ENCODE measurements around the gene CPM.

The CPM gene

GRCh38 chr12:68838046-68838886 lies 94.7 kb downstream of the CPM start:
- TF ChIP-seq CTCF (IDR thresholded peaks at IDR 0.05; ENCODE audit: insufficient read depth, low read length, poor library complexity, severe bottlenecking): no peak
- H3K79me2 ChIP-seq (ENCODE audit: insufficient read depth, low read length): peaks cover 15% of the 10 kb centered on the region
- no peaks in the 10 kb centered on the region for H3K27me3 ChIP-seq (ENCODE audit: low read length)
- H3K36me3 ChIP-seq (ENCODE audit: low read length): peaks cover 76% of the 10 kb centered on the region
- H3F3A ChIP-seq (ENCODE audit: insufficient read depth): peaks cover 30% of the 10 kb centered on the region
- H3K27ac ChIP-seq (ENCODE audit: low read depth, low read length): no peak overlapping the region
- H4K20me1 ChIP-seq (ENCODE audit: low read depth, low read length): 0 out of 2 replicates have a peak, but pooled peaks cover 14% of the 10 kb centered on the region
- H2AFZ ChIP-seq (ENCODE audit: low read depth, low read length, severe bottlenecking): no peak overlapping the region
- no peak overlapping the region for H3K4me2 ChIP-seq (ENCODE audit: low read depth, low read length, poor library complexity, severe bottlenecking)
- no peak overlapping the region for H3K4me3 ChIP-seq (ENCODE audit: insufficient read depth, low read length, poor library complexity, severe bottlenecking)
- H3K9ac ChIP-seq (ENCODE audit: low read length): no peak overlapping the region
- H3K9me2 ChIP-seq (replicated peaks; ENCODE audit: insufficient read depth, low read length): no peaks in the 10 kb centered on the region
- no peaks in the 10 kb centered on the region for H3K9me3 ChIP-seq (ENCODE audit: insufficient read depth, low read length)

GRCh38 chr12:68837215-68837614 lies 95.8 kb downstream of the CPM start:
- Histone ChIP-seq H2AFZ (ENCODE audit: low read depth, low read length, severe bottlenecking) (no peak overlapping the region), H3K27ac (ENCODE audit: low read depth, low read length) (no peak overlapping the region), H3K9me3 (ENCODE audit: insufficient read depth, low read length) (no peaks in the 10 kb centered on the region), H3K36me3 (ENCODE audit: low read length) (peaks cover 70% of the 10 kb centered on the region), H3K27me3 (ENCODE audit: low read length) (no peaks in the 10 kb centered on the region), H3K4me2 (ENCODE audit: low read depth, low read length, poor library complexity, severe bottlenecking) (no peak overlapping the region), H3K79me2 (ENCODE audit: insufficient read depth, low read length) (peaks cover 15% of the 10 kb centered on the region), H3K9me2 (replicated peaks; ENCODE audit: insufficient read depth, low read length) (no peaks in the 10 kb centered on the region), H3K9ac (ENCODE audit: low read length) (no peak overlapping the region), H3F3A (ENCODE audit: insufficient read depth) (peaks cover 23% of the 10 kb centered on the region), H3K4me3 (ENCODE audit: insufficient read depth, low read length, poor library complexity, severe bottlenecking) (no peak overlapping the region), H4K20me1 (ENCODE audit: low read depth, low read length) (0 out of 2 replicates have a peak, but pooled peaks cover 11% of the 10 kb centered on the region)
- TF ChIP-seq EZH2phosphoT487 (conservative IDR thresholded peaks at IDR 0.05; ENCODE audit: low read length): no peak
- no peak for TF ChIP-seq CTCF (IDR thresholded peaks at IDR 0.05; ENCODE audit: insufficient read depth, low read length, poor library complexity, severe bottlenecking)

- peaks cover 21% of the 10 kb centered on the region for H3K79me2 ChIP-seq (ENCODE audit: insufficient read depth, low read length)
- peaks cover 13% of the 10 kb centered on the region for H3F3A ChIP-seq (ENCODE audit: insufficient read depth)
- no peaks in the 10 kb centered on the region for H3K9me2 ChIP-seq (replicated peaks; ENCODE audit: insufficient read depth, low read length)
- H3K9ac ChIP-seq (ENCODE audit: low read length): no peak overlapping the region
- H3K27ac ChIP-seq (ENCODE audit: low read depth, low read length): no peak overlapping the region
- no peak for TF ChIP-seq CTCF (IDR thresholded peaks at IDR 0.05; ENCODE audit: insufficient read depth, low read length, poor library complexity, severe bottlenecking)
- H3K36me3 ChIP-seq (ENCODE audit: low read length): peaks cover 75% of the 10 kb centered on the region
- no peak overlapping the region for H3K4me3 ChIP-seq (ENCODE audit: insufficient read depth, low read length, poor library complexity, severe bottlenecking)
- H3K27me3 ChIP-seq (ENCODE audit: low read length): no peaks in the 10 kb centered on the region
- H2AFZ ChIP-seq (ENCODE audit: low read depth, low read length, severe bottlenecking): no peak overlapping the region
- no peak overlapping the region for H3K4me2 ChIP-seq (ENCODE audit: low read depth, low read length, poor library complexity, severe bottlenecking)
- no peaks in the 10 kb centered on the region for H3K9me3 ChIP-seq (ENCODE audit: insufficient read depth, low read length)
- 0 out of 2 replicates have a peak, but pooled peaks cover 5% of the 10 kb centered on the region for H4K20me1 ChIP-seq (ENCODE audit: low read depth, low read length)
Observed at GRCh38 chr12:68835333-68835908, 97.5 kb downstream of the CPM start.

All from SU-DHL-6 (cell line).